Measurements from ENCODE around the gene MNT. TPM values are rescaled to one million over a fixed set of nuclear protein-coding genes. Genes with fewer than 3 reads are reported as not detected.

The MNT gene
- total and polyA plus RNA-seq, 4 donors = 1.7 to 5.0 (median 2.6) TPM

DNA sequence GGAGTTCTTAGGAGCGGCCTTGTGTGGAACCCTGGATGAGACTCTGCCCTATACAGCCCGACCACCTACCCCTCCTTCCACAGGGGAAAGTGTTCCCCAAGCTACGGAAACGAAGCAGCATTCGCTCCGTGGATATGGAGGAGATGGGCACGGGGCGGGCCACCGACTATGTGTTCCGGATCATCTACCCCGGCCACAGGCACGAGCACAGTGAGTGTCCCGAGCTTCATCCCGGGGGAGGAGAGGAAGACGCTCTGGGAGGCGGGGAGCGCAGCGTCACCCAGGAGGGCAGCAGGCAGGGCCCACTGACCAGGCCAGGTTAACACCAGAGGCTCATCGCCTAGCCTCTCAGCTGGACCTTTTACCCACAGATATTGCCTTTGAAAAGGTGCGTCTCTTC is 35.7 kb downstream of the MNT start:
- Histone ChIP-seq H3K27me3 (ENCODE audit: control insufficient read depth in 4 of 4, insufficient read depth in 4 of 4, low read length in 3 of 4) (no peaks in the 10 kb centered on the region), H3K9ac (ENCODE audit: low read depth in 1 of 2, low read length in 2 of 2) (no peak overlapping the region), H3K4me3 (ENCODE audit: low read depth in 1 of 3, low read length in 3 of 3) (no peak overlapping the region), H3K9me3 (ENCODE audit: control insufficient read depth in 4 of 4, low read length in 3 of 4) (no peaks in the 10 kb centered on the region), H3K36me3 (ENCODE audit: control insufficient read depth in 4 of 4, insufficient read depth in 3 of 4, low read depth in 1 of 4, low read length in 3 of 4) (peaks cover 2 to 30% (median 3%) of the 10 kb centered on the region in 4 donors), H3K4me1 (ENCODE audit: control insufficient read depth in 4 of 4, insufficient read depth in 4 of 4, low read length in 3 of 4) (peaks cover 0 to 2% (median 0%) of the 10 kb centered on the region in 4 donors), H3K27ac (ENCODE audit: low read depth in 1 of 2, low read length in 2 of 2) (no peak overlapping the region)
- TF ChIP-seq SP1 (IDR thresholded peaks at IDR 0.05) (no peak), NR2F2 (IDR thresholded peaks at IDR 0.05) (no peak), YY1 (IDR thresholded peaks at IDR 0.05) (no peak), GABPA (IDR thresholded peaks at IDR 0.05 in 1 of 2, conservative IDR thresholded peaks at IDR 0.05 in 1 of 2) (no peak), FOXA1 (IDR thresholded peaks at IDR 0.05) (no peak), RAD21 (IDR thresholded peaks at IDR 0.05) (no peak), HNF4A (conservative IDR thresholded peaks at IDR 0.05) (no peak), RXRA (IDR thresholded peaks at IDR 0.05) (no peak), FOXA2 (IDR thresholded peaks at IDR 0.05) (no peak), JUND (IDR thresholded peaks at IDR 0.05) (no peak), EGR1 (IDR thresholded peaks at IDR 0.05; ENCODE audit: low read depth in 2 of 2) (no peak), HNF4G (IDR thresholded peaks at IDR 0.05) (no peak), TAF1 (conservative IDR thresholded peaks at IDR 0.05) (no peak)
- TF ChIP-seq, protein P1, sequence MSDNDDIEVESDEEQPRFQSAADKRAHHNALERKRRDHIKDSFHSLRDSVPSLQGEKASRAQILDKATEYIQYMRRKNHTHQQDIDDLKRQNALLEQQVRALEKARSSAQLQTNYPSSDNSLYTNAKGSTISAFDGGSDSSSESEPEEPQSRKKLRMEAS (IDR thresholded peaks at IDR 0.05) = no peak
- TF ChIP-seq, protein P2, sequence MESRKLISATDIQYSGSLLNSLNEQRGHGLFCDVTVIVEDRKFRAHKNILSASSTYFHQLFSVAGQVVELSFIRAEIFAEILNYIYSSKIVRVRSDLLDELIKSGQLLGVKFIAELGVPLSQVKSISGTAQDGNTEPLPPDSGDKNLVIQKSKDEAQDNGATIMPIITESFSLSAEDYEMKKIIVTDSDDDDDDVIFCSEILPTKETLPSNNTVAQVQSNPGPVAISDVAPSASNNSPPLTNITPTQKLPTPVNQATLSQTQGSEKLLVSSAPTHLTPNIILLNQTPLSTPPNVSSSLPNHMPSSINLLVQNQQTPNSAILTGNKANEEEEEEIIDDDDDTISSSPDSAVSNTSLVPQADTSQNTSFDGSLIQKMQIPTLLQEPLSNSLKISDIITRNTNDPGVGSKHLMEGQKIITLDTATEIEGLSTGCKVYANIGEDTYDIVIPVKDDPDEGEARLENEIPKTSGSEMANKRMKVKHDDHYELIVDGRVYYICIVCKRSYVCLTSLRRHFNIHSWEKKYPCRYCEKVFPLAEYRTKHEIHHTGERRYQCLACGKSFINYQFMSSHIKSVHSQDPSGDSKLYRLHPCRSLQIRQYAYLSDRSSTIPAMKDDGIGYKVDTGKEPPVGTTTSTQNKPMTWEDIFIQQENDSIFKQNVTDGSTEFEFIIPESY (IDR thresholded peaks at IDR 0.05) = no peak
- TF ChIP-seq, protein P3, sequence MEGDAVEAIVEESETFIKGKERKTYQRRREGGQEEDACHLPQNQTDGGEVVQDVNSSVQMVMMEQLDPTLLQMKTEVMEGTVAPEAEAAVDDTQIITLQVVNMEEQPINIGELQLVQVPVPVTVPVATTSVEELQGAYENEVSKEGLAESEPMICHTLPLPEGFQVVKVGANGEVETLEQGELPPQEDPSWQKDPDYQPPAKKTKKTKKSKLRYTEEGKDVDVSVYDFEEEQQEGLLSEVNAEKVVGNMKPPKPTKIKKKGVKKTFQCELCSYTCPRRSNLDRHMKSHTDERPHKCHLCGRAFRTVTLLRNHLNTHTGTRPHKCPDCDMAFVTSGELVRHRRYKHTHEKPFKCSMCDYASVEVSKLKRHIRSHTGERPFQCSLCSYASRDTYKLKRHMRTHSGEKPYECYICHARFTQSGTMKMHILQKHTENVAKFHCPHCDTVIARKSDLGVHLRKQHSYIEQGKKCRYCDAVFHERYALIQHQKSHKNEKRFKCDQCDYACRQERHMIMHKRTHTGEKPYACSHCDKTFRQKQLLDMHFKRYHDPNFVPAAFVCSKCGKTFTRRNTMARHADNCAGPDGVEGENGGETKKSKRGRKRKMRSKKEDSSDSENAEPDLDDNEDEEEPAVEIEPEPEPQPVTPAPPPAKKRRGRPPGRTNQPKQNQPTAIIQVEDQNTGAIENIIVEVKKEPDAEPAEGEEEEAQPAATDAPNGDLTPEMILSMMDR (IDR thresholded peaks at IDR 0.05; ENCODE audit: low read depth, low read length, missing input control) = no peak
- TF ChIP-seq, protein P4, sequence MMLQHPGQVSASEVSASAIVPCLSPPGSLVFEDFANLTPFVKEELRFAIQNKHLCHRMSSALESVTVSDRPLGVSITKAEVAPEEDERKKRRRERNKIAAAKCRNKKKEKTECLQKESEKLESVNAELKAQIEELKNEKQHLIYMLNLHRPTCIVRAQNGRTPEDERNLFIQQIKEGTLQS (IDR thresholded peaks at IDR 0.05) = no peak
- TF ChIP-seq, protein P5, sequence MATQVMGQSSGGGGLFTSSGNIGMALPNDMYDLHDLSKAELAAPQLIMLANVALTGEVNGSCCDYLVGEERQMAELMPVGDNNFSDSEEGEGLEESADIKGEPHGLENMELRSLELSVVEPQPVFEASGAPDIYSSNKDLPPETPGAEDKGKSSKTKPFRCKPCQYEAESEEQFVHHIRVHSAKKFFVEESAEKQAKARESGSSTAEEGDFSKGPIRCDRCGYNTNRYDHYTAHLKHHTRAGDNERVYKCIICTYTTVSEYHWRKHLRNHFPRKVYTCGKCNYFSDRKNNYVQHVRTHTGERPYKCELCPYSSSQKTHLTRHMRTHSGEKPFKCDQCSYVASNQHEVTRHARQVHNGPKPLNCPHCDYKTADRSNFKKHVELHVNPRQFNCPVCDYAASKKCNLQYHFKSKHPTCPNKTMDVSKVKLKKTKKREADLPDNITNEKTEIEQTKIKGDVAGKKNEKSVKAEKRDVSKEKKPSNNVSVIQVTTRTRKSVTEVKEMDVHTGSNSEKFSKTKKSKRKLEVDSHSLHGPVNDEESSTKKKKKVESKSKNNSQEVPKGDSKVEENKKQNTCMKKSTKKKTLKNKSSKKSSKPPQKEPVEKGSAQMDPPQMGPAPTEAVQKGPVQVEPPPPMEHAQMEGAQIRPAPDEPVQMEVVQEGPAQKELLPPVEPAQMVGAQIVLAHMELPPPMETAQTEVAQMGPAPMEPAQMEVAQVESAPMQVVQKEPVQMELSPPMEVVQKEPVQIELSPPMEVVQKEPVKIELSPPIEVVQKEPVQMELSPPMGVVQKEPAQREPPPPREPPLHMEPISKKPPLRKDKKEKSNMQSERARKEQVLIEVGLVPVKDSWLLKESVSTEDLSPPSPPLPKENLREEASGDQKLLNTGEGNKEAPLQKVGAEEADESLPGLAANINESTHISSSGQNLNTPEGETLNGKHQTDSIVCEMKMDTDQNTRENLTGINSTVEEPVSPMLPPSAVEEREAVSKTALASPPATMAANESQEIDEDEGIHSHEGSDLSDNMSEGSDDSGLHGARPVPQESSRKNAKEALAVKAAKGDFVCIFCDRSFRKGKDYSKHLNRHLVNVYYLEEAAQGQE (IDR thresholded peaks at IDR 0.05) = no peak
- no peak for DNase-seq (ENCODE audit: low spot score)
- WGBS = 97% methylated on average over 20 of the region's 20 CpGs

Data from liver (tissue), 9 donors.